IMR-90 (cell line): ENCODE data around the gene ERRFI1. TPM values are rescaled to one million over a fixed set of nuclear protein-coding genes. Genes with fewer than 3 reads are reported as not detected.

ENCODE experiments used
- ATAC-seq: fragments of 200-7000 bp; cut with Tn5 transposase; 2 replicates; pipeline ENCODE4 v1.9.1; 2020; ENCODE audit warnings: low read depth, mild to moderate bottlenecking, moderate library complexity
- BruUV-seq: library from RNA; stranded (reverse); fragments of 400-500 nt; replicated peaks from 2 replicates; lab custom pipeline; 2021; lab: Mats Ljungman, UMichigan
- CTCF ChIA-PET: fragments of 300-600 bp; formaldehyde crosslinking; extraction: SDS; loops from one replicate; lab custom pipeline; 2021; ENCODE audit warnings: antibody characterized with exemption; lab: Yijun Ruan, JAX
- POLR2A ChIA-PET: fragments of 300-600 bp; sonication (Branson Sonifier 250); formaldehyde crosslinking; loops from one replicate; lab custom pipeline; 2022; ENCODE audit warnings: antibody characterized with exemption; ENCODE audit not compliant: unreplicated experiment; lab: Charles Lee
- DNase-seq: peaks from one replicate; pipeline ENCODE4 v3.0.0; 2013
- H2AFZ ChIP-seq: replicated peaks from 2 replicates; pipeline ENCODE3; 2013; ENCODE audit warnings: low read length, mild to moderate bottlenecking; ENCODE audit not compliant: poor library complexity
- H2AK5ac ChIP-seq: 2 replicates; pipeline ENCODE4 v1.6.1; 2013; ENCODE audit warnings: low read depth, low read length, inconsistent platforms
- H2AK9ac ChIP-seq: replicated peaks from 2 replicates; pipeline ENCODE3; 2013; ENCODE audit warnings: mild to moderate bottlenecking, low read depth, low read length, moderate library complexity; ENCODE audit not compliant: poor library complexity
- H2BK120ac ChIP-seq: 2 replicates; pipeline ENCODE4 v1.6.1; 2013; ENCODE audit warnings: low read depth, low read length, inconsistent platforms
- H2BK15ac ChIP-seq: 3 replicates; pipeline ENCODE4 v1.6.1; 2013; ENCODE audit warnings: low read depth, low read length, inconsistent platforms
- H2BK20ac ChIP-seq: 2 replicates; pipeline ENCODE4 v1.6.1; 2013; ENCODE audit warnings: low read depth, mild to moderate bottlenecking, inconsistent platforms, low read length, moderate library complexity
- H2BK5ac ChIP-seq: 2 replicates; pipeline ENCODE4 v1.6.1; 2013; ENCODE audit warnings: mild to moderate bottlenecking, low read depth, low read length, inconsistent platforms; ENCODE audit not compliant: poor library complexity, severe bottlenecking
- H3K14ac ChIP-seq: replicated peaks from 2 replicates; pipeline ENCODE4 v1.6.1; 2013; ENCODE audit warnings: low read depth, low read length, inconsistent platforms
- H3K18ac ChIP-seq: 2 replicates; pipeline ENCODE4 v1.6.1; 2013; ENCODE audit warnings: low read depth, low read length, control low read depth
- H3K23ac ChIP-seq: 2 replicates; pipeline ENCODE4 v1.6.1; 2013; ENCODE audit warnings: low read depth, low read length, inconsistent platforms
- H3K27ac ChIP-seq: 2 replicates; pipeline ENCODE4 v1.5.1; 2013; ENCODE audit warnings: mild to moderate bottlenecking, control low read depth, low read length; ENCODE audit not compliant: insufficient read depth
- H3K27me3 ChIP-seq: 2 replicates; pipeline ENCODE4 v1.6.1; 2013; ENCODE audit warnings: low read length; ENCODE audit not compliant: control insufficient read depth, insufficient read depth
- H3K36me3 ChIP-seq: 2 replicates; pipeline ENCODE4 v1.6.1; 2013; ENCODE audit warnings: low read length, mixed read lengths; ENCODE audit not compliant: control insufficient read depth, insufficient read depth
- H3K4ac ChIP-seq: 2 replicates; pipeline ENCODE4 v1.6.1; 2013; ENCODE audit warnings: low read depth, low read length, inconsistent platforms
- H3K4me1 ChIP-seq: 2 replicates; pipeline ENCODE4 v1.6.1; 2013; ENCODE audit warnings: low read length, mixed read lengths; ENCODE audit not compliant: control insufficient read depth, insufficient read depth
- H3K4me2 ChIP-seq: 2 replicates; pipeline ENCODE4 v1.6.1; 2013; ENCODE audit warnings: low read depth, mild to moderate bottlenecking, control low read depth, low read length, moderate library complexity
- H3K4me3 ChIP-seq: 2 replicates; pipeline ENCODE4 v1.5.1; 2013; ENCODE audit warnings: low read depth, mild to moderate bottlenecking, control low read depth, low read length, moderate library complexity; ENCODE audit not compliant: insufficient read depth
- H3K56ac ChIP-seq: 2 replicates; pipeline ENCODE4 v1.6.1; 2013; ENCODE audit warnings: low read length, inconsistent platforms; ENCODE audit not compliant: insufficient read depth; ENCODE audit errors: extremely low read depth
- H3K79me1 ChIP-seq, 2 experiments: 2 replicates each; pipeline ENCODE4 v1.6.1; 2013; ENCODE audit warnings: low read length in 2 of 2, inconsistent platforms in 1 of 2, low read depth in 1 of 2
- H3K9ac ChIP-seq: 2 replicates; pipeline ENCODE4 v1.6.1; 2013; ENCODE audit warnings: low read depth, low read length, control low read depth
- H3K9me1 ChIP-seq: 2 replicates; pipeline ENCODE4 v1.6.1; 2013; ENCODE audit warnings: low read length, inconsistent platforms; ENCODE audit not compliant: insufficient read depth
- H3K9me3 ChIP-seq: 2 replicates; pipeline ENCODE4 v1.6.1; 2013; ENCODE audit warnings: low read length; ENCODE audit not compliant: control insufficient read depth, insufficient read depth
- H4K20me1 ChIP-seq: 2 replicates; pipeline ENCODE4 v1.6.1; 2013; ENCODE audit warnings: low read length, inconsistent platforms; ENCODE audit not compliant: insufficient read depth
- H4K5ac ChIP-seq: 2 replicates; pipeline ENCODE4 v1.6.1; 2013; ENCODE audit warnings: mild to moderate bottlenecking, low read depth, low read length, control low read depth
- H4K8ac ChIP-seq, 2 experiments: 2 replicates each; pipeline ENCODE4 v1.6.1; 2013; ENCODE audit warnings: low read depth in 2 of 2, low read length in 2 of 2, control low read depth in 1 of 2, inconsistent platforms in 1 of 2
- H4K91ac ChIP-seq: 2 replicates; pipeline ENCODE4 v1.6.1; 2013; ENCODE audit warnings: low read depth, low read length, inconsistent platforms; ENCODE audit not compliant: insufficient read depth
- BHLHE40 ChIP-seq: fragments of 150-350 bp; IDR thresholded peaks from 2 replicates; pipeline ENCODE4 v1.6.1; 2016; ENCODE audit warnings: mild to moderate bottlenecking, low read depth, low read length
- CEBPB ChIP-seq: IDR thresholded peaks from 2 replicates; pipeline ENCODE4 v1.6.1; 2012; ENCODE audit warnings: low read depth, low read length, improper control_type of control experiment
- CHD1 ChIP-seq: IDR thresholded peaks from 2 replicates; pipeline ENCODE4 v1.6.1; 2012; ENCODE audit warnings: low read depth, low read length, improper control_type of control experiment
- FOS ChIP-seq: fragments of 150-350 bp; IDR thresholded peaks from 2 replicates; pipeline ENCODE4 v1.6.1; 2016; ENCODE audit warnings: low read depth, low read length
- MAFK ChIP-seq: IDR thresholded peaks from 2 replicates; pipeline ENCODE4 v1.6.1; 2012; ENCODE audit warnings: low read depth, low read length, improper control_type of control experiment
- MAZ ChIP-seq: IDR thresholded peaks from 2 replicates; pipeline ENCODE4 v1.6.1; 2012; ENCODE audit warnings: low read depth, mild to moderate bottlenecking, low read length, improper control_type of control experiment, moderate library complexity, borderline replicate concordance
- NFE2L2 ChIP-seq: fragments of 150-350 bp; IDR thresholded peaks from 2 replicates; pipeline ENCODE4 v1.6.1; 2016; ENCODE audit warnings: low read depth, mild to moderate bottlenecking, low read length
- POLR2A ChIP-seq: IDR thresholded peaks from 2 replicates; pipeline ENCODE4 v1.6.1; 2012; ENCODE audit warnings: mild to moderate bottlenecking, low read depth, low read length
- RAD21 ChIP-seq: IDR thresholded peaks from 2 replicates; pipeline ENCODE4 v1.6.1; 2012; ENCODE audit warnings: low read length, improper control_type of control experiment
- RCOR1 ChIP-seq: IDR thresholded peaks from 2 replicates; pipeline ENCODE4 v1.6.1; 2012; ENCODE audit warnings: mild to moderate bottlenecking, low read length, improper control_type of control experiment; ENCODE audit not compliant: insufficient replicate concordance
- RFX5 ChIP-seq: IDR thresholded peaks from 2 replicates; pipeline ENCODE4 v1.8.0; 2012; ENCODE audit warnings: low read depth, mild to moderate bottlenecking, low read length, moderate library complexity
- SMC3 ChIP-seq: fragments of 150-350 bp; IDR thresholded peaks from 2 replicates; pipeline ENCODE4 v1.6.1; 2016; ENCODE audit warnings: low read depth, mild to moderate bottlenecking, antibody characterized with exemption, low read length, moderate library complexity
- WGBS, 2 experiments: methylation state at CpG; one replicate each; pipeline versions ENCODE4 v1.1.5 to v1.1.7; 2013; ENCODE audit warnings: missing lambda C conversion rate in 2 of 2; ENCODE audit not compliant: insufficient read length in 1 of 2; ENCODE audit errors: extremely low coverage in 2 of 2; 5-methylcytosine and 5-hydroxymethylcytosine counted together
- dilution Hi-C: fragments of 300-500 bp; cut with HindIII; formaldehyde crosslinking; loops from one replicate; pipeline ENCODE4 v1.14.3; 2018; ENCODE audit warnings: low sequenced_read_pairs; ENCODE audit not compliant: unreplicated experiment
- in situ Hi-C: fragments of 300-500 bp; cut with MboI; formaldehyde crosslinking; loops from 3 replicates; pipeline ENCODE4 v1.14.3; 2019; ENCODE audit warnings: low sequenced_read_pairs, inconsistent platforms, mixed read lengths
- intact Hi-C: fragments of 100-400 bp; cut with micrococcal nuclease; formaldehyde crosslinking; loops from 2 replicates; pipeline ENCODE4 v1.10.0; 2022
- polyA plus RNA-seq, 3 experiments: library from polyadenylated mRNA; depleted of rRNA; stranded (reverse); fragments of >200 nt; gene quantifications; 2 replicates each; pipeline ENCODE4 v1.2.3, GENCODE V29; 2012; ENCODE audit warnings: low replicate concordance in 1 of 3
- total RNA-seq: library from RNA; depleted of rRNA; stranded (reverse); fragments of >200 nt; gene quantifications from 2 replicates; pipeline ENCODE4 v1.2.3, GENCODE V29; 2012
- TF ChIP-seq, protein P1 (sequence below): conservative IDR thresholded peaks from 2 replicates; pipeline ENCODE4 v1.5.1; 2012; ENCODE audit warnings: mild to moderate bottlenecking, low read depth, low read length, improper control_type of control experiment
- TF ChIP-seq, protein P2 (sequence below): fragments of 150-350 bp; IDR thresholded peaks from 2 replicates; pipeline ENCODE4 v1.6.1; 2016; ENCODE audit warnings: low read depth, mild to moderate bottlenecking, low read length, moderate library complexity, borderline replicate concordance

ERRFI1 gene
- total and polyA plus RNA-seq, 2 of the 4 experiments (the other 2 are of a cell fraction): 101 to 145 TPM

DNA sequence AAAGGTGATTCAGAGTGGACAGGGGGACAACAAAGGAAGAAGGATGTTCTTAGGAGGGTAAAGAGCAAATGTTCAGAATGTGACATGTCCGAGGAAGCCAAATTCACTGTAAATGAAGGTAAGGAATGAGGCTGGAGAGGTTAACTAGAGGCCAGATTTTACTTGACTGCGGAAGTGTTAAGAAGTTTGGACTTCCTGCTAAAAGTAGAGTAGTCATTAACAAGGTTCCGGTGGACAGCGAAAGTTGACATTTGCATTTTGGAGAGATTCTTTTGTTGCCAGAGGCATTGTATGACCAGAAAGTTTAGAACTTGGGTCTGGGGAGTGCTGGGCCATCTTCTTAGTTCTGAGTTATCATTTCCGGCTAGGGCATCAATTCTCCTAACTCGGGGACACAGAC lies 7.2 kb upstream of the ERRFI1 start:
- no peak overlapping the region for H3K9ac ChIP-seq
- WGBS, 2 experiments: 91% methylated on average over 4 of the region's 6 CpGs; no CpG with 5 or more reads in 1 of the 2 experiments
- H3K9me3 ChIP-seq: no peaks in the 10 kb centered on the region
- H3K27me3 ChIP-seq: no peaks in the 10 kb centered on the region
- H3K4ac ChIP-seq: peak overlapping the region; percentile 79; the same call in 1 of the 2 replicates
- ChIA-PET CTCF (interaction anchor here (1.0 kb wide), 1 partner anchor 26 kb away, joined by 3 read pairs; no protein-coding TSS in a partner anchor), POLR2A (no interaction called here)
- dilution Hi-C loops: no loop called here
- H3K4me3 ChIP-seq: no peak overlapping the region
- H3K4me1 ChIP-seq: peaks cover 2% of the 10 kb centered on the region
- in situ Hi-C loops: loop anchor here (10.0 kb wide), 2 partner anchors 91 to 181 kb away; no protein-coding TSS in a partner anchor
- peak overlapping the region in 1 of 2 experiments; percentile 46; a peak in 2 of 4 replicates for H4K8ac ChIP-seq
- TF ChIP-seq, protein P1, sequence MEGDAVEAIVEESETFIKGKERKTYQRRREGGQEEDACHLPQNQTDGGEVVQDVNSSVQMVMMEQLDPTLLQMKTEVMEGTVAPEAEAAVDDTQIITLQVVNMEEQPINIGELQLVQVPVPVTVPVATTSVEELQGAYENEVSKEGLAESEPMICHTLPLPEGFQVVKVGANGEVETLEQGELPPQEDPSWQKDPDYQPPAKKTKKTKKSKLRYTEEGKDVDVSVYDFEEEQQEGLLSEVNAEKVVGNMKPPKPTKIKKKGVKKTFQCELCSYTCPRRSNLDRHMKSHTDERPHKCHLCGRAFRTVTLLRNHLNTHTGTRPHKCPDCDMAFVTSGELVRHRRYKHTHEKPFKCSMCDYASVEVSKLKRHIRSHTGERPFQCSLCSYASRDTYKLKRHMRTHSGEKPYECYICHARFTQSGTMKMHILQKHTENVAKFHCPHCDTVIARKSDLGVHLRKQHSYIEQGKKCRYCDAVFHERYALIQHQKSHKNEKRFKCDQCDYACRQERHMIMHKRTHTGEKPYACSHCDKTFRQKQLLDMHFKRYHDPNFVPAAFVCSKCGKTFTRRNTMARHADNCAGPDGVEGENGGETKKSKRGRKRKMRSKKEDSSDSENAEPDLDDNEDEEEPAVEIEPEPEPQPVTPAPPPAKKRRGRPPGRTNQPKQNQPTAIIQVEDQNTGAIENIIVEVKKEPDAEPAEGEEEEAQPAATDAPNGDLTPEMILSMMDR: no peak
- TF ChIP-seq RCOR1 (no peak), RAD21 (no peak), SMC3 (no peak), NFE2L2 (no peak), POLR2A (no peak), MAZ (no peak), CHD1 (no peak), RFX5 (no peak), CEBPB (no peak), BHLHE40 (no peak), FOS (no peak), MAFK (no peak)
- TF ChIP-seq, protein P2, sequence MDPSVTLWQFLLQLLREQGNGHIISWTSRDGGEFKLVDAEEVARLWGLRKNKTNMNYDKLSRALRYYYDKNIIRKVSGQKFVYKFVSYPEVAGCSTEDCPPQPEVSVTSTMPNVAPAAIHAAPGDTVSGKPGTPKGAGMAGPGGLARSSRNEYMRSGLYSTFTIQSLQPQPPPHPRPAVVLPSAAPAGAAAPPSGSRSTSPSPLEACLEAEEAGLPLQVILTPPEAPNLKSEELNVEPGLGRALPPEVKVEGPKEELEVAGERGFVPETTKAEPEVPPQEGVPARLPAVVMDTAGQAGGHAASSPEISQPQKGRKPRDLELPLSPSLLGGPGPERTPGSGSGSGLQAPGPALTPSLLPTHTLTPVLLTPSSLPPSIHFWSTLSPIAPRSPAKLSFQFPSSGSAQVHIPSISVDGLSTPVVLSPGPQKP: no peak
- peak overlapping the region; percentile 38 for H2BK5ac ChIP-seq
- no peak overlapping the region for H3K23ac ChIP-seq
- H4K91ac ChIP-seq: peak overlapping the region; percentile 50; the same call in 1 of the 2 replicates
- BruUV-seq: no TSS peak
- H4K20me1 ChIP-seq: no peaks in the 10 kb centered on the region
- peak overlapping the region; percentile 38; the same call in 1 of the 2 replicates for H3K14ac ChIP-seq
- H3K56ac ChIP-seq: no peak overlapping the region
- intact Hi-C loops: loop anchor here (2.0 kb wide), 1 partner anchor 61 kb away; no protein-coding TSS in a partner anchor
- DNase-seq: no peak
- H4K5ac ChIP-seq: peak overlapping the region; percentile 67
- H3K9me1 ChIP-seq: no peaks in the 10 kb centered on the region
- H3K79me1 ChIP-seq: no peaks in the 10 kb centered on the region
- H3K36me3 ChIP-seq: no peaks in the 10 kb centered on the region
- H3K18ac ChIP-seq: peak overlapping the region; percentile 8; the same call in 1 of the 2 replicates
- H2BK120ac ChIP-seq: peak overlapping the region; percentile 68
- H2BK20ac ChIP-seq: peak overlapping the region; percentile 81
- no peak for ATAC-seq
- H3K4me2 ChIP-seq: no peak overlapping the region
- H2BK15ac ChIP-seq: peak overlapping the region; percentile 43; the same call in 2 of the 3 replicates
- H2AFZ ChIP-seq: no peak overlapping the region
- H2AK9ac ChIP-seq: no peak overlapping the region
- peak overlapping the region; percentile 85 for H2AK5ac ChIP-seq
- H3K27ac ChIP-seq: no peak overlapping the region
